ENCODE measurements around the gene XYLT1.

Gene XYLT1

DNA sequence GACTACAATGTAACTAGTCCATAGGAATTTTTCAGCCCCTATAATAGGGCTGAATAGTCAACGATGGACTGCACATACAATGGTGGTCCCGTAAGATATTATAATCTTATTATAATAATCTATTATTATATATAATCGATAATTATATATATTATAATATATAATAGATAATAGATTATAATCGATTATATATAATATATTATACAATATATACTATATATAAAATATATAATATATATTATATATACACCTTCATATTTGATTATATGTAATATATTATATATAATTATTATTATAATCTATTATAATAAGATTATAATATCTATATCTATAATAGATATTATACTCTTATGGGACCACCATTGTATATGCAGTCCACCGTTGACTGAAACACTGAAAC is 238.8 kb downstream of the XYLT1 start:
- no peak overlapping the region for H3K4me3 ChIP-seq (ENCODE audit: low read length)
- H3K27ac ChIP-seq (ENCODE audit: low read length) = no peak overlapping the region
- H3K4me2 ChIP-seq (ENCODE audit: low read length) = no peak overlapping the region
- no peaks in the 10 kb centered on the region for H3K36me3 ChIP-seq (replicated peaks; ENCODE audit: low read depth, low read length)
- H3K9ac ChIP-seq (ENCODE audit: low read length) = no peak overlapping the region
- no peaks in the 10 kb centered on the region for H3K4me1 ChIP-seq (ENCODE audit: low read length)
- no peaks in the 10 kb centered on the region for H3K27me3 ChIP-seq (ENCODE audit: low read depth, low read length)
- TF ChIP-seq EZH2phosphoT487 (IDR thresholded peaks at IDR 0.05; ENCODE audit: low read depth) = no peak
- TF ChIP-seq, protein P1, sequence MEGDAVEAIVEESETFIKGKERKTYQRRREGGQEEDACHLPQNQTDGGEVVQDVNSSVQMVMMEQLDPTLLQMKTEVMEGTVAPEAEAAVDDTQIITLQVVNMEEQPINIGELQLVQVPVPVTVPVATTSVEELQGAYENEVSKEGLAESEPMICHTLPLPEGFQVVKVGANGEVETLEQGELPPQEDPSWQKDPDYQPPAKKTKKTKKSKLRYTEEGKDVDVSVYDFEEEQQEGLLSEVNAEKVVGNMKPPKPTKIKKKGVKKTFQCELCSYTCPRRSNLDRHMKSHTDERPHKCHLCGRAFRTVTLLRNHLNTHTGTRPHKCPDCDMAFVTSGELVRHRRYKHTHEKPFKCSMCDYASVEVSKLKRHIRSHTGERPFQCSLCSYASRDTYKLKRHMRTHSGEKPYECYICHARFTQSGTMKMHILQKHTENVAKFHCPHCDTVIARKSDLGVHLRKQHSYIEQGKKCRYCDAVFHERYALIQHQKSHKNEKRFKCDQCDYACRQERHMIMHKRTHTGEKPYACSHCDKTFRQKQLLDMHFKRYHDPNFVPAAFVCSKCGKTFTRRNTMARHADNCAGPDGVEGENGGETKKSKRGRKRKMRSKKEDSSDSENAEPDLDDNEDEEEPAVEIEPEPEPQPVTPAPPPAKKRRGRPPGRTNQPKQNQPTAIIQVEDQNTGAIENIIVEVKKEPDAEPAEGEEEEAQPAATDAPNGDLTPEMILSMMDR (IDR thresholded peaks at IDR 0.05; ENCODE audit: low read depth, low read length) = no peak
- H3K9me3 ChIP-seq (ENCODE audit: insufficient read depth, low read length) = no peaks in the 10 kb centered on the region
- H4K20me1 ChIP-seq (ENCODE audit: insufficient read depth, low read length) = no peaks in the 10 kb centered on the region
- H2AFZ ChIP-seq (ENCODE audit: low read depth, low read length) = no peak overlapping the region
- H3K79me2 ChIP-seq (ENCODE audit: low read length) = no peaks in the 10 kb centered on the region

DNA sequence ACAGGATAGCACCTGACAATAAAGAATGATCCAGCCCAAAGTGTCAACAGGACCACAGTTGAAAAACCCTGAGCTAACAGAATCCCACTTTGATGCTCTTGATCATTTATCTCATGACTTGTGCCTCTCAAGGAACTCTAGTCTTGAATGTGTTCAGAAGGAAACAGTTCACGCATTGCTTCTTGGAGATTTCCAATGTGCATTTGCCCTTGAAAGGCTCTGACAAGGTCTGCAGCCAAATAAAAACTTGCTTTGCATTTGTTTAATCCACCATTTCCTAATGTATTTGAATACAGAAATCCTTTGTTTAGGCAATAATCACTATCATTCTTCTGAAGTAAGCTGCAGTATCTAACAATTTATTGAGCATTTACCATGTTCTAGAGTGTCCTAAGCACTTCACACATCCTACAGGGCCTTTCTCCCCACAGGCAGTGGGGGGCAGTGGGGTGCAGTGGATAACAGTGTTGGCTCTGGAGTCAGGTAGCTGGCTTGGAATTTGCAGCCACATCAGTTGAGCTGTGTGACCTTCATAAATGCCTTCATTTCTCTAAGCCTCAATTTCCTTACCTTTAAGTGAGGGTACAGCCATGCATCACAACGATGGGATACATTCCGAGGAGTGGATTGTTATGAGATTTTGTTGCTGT is 239.7 kb downstream of the XYLT1 start:
- TF ChIP-seq, protein P1 (IDR thresholded peaks at IDR 0.05; ENCODE audit: low read depth, low read length) = no peak
- no peak for TF ChIP-seq EZH2phosphoT487 (IDR thresholded peaks at IDR 0.05; ENCODE audit: low read depth)
- no peaks in the 10 kb centered on the region for H4K20me1 ChIP-seq (ENCODE audit: insufficient read depth, low read length)
- no peaks in the 10 kb centered on the region for H3K79me2 ChIP-seq (ENCODE audit: low read length)
- H3K4me1 ChIP-seq (ENCODE audit: low read length) = no peaks in the 10 kb centered on the region
- H3K36me3 ChIP-seq (replicated peaks; ENCODE audit: low read depth, low read length) = no peaks in the 10 kb centered on the region
- no peaks in the 10 kb centered on the region for H3K9me3 ChIP-seq (ENCODE audit: insufficient read depth, low read length)
- no peak overlapping the region for H3K27ac ChIP-seq (ENCODE audit: low read length)
- no peak overlapping the region for H3K4me3 ChIP-seq (ENCODE audit: low read length)
- no peak overlapping the region for H2AFZ ChIP-seq (ENCODE audit: low read depth, low read length)
- no peak overlapping the region for H3K9ac ChIP-seq (ENCODE audit: low read length)
- no peak overlapping the region for H3K4me2 ChIP-seq (ENCODE audit: low read length)
- no peaks in the 10 kb centered on the region for H3K27me3 ChIP-seq (ENCODE audit: low read depth, low read length)

DNA sequence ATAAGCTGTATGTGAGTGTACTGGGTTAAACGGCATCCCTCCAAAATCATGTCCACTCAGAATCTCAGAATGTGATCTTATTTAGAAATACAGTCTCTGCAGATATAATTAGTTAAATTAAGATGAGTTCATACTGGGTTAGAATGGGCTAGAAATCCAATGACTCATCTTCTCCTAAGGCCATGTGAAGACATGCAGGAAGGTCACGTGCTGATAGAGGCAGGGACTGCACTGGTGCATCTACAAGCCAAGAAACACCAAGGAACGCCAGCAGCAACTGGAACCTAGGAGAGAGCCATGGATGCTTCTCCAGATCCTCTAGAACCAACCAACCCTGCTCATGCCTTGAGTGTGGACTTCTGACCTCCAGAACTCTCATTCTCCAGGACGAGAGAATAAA is 241.0 kb downstream of the XYLT1 start:
- H3K4me3 ChIP-seq (ENCODE audit: low read length) = no peak overlapping the region
- no peak overlapping the region for H3K9ac ChIP-seq (ENCODE audit: low read length)
- H3K27me3 ChIP-seq (ENCODE audit: low read depth, low read length) = no peaks in the 10 kb centered on the region
- H4K20me1 ChIP-seq (ENCODE audit: insufficient read depth, low read length) = no peaks in the 10 kb centered on the region
- no peak for TF ChIP-seq EZH2phosphoT487 (IDR thresholded peaks at IDR 0.05; ENCODE audit: low read depth)
- TF ChIP-seq, protein P1 (IDR thresholded peaks at IDR 0.05; ENCODE audit: low read depth, low read length) = no peak
- no peaks in the 10 kb centered on the region for H3K79me2 ChIP-seq (ENCODE audit: low read length)
- no peak overlapping the region for H2AFZ ChIP-seq (ENCODE audit: low read depth, low read length)
- no peaks in the 10 kb centered on the region for H3K9me3 ChIP-seq (ENCODE audit: insufficient read depth, low read length)
- H3K4me2 ChIP-seq (ENCODE audit: low read length) = no peak overlapping the region
- no peaks in the 10 kb centered on the region for H3K4me1 ChIP-seq (ENCODE audit: low read length)
- no peak overlapping the region for H3K27ac ChIP-seq (ENCODE audit: low read length)
- H3K36me3 ChIP-seq (replicated peaks; ENCODE audit: low read depth, low read length) = no peaks in the 10 kb centered on the region

DNA sequence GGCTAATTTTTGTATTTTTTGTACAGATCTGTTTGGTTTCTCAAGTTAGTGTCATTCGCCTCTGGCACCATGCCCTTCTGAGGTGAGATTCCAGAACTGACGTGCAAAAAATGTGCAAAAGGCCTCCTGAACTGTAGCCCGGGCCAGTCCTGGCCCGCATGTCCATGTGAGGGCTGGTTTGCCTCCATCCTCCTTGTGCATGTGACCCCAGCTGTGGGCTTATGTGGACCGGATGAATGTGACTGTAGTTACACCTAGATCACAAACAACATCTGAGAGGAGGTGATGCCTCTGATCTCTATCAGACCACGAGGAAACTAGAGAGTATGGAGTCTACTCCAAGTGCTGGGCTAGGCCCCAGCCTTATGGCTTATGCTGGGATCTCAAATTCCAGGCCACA is 241.6 kb downstream of the XYLT1 start:
- Histone ChIP-seq H3K9me3 (ENCODE audit: insufficient read depth, low read length) (no peaks in the 10 kb centered on the region), H3K4me3 (ENCODE audit: low read length) (no peak overlapping the region), H2AFZ (ENCODE audit: low read depth, low read length) (no peak overlapping the region), H4K20me1 (ENCODE audit: insufficient read depth, low read length) (no peaks in the 10 kb centered on the region), H3K36me3 (replicated peaks; ENCODE audit: low read depth, low read length) (no peaks in the 10 kb centered on the region), H3K4me2 (ENCODE audit: low read length) (no peak overlapping the region), H3K4me1 (ENCODE audit: low read length) (no peaks in the 10 kb centered on the region), H3K9ac (ENCODE audit: low read length) (no peak overlapping the region), H3K27me3 (ENCODE audit: low read depth, low read length) (no peaks in the 10 kb centered on the region), H3K79me2 (ENCODE audit: low read length) (no peaks in the 10 kb centered on the region), H3K27ac (ENCODE audit: low read length) (no peak overlapping the region)
- TF ChIP-seq EZH2phosphoT487 (IDR thresholded peaks at IDR 0.05; ENCODE audit: low read depth) = no peak
- TF ChIP-seq, protein P1 (IDR thresholded peaks at IDR 0.05; ENCODE audit: low read depth, low read length) = no peak

All from OCI-LY3 (cell line).